HG02870 (cell line): ENCODE results near the gene PKIG.
A peak's percentile ranks its signal among the peaks of the same experiment; 100 is the strongest.
"Not testable (repeated sequence)": the region's sequence is repeated elsewhere in the genome, so short reads cannot be mapped to it uniquely, and the experiment has no call there.

Experiments used
- ATAC-seq: cut with Tn5 transposase; IDR thresholded peaks from one replicate; pipeline ENCODE4 v1.9.1; 2021; ENCODE audit warnings: mild to moderate bottlenecking, moderate library complexity; ENCODE audit not compliant: unreplicated experiment

The PKIG gene

DNA sequence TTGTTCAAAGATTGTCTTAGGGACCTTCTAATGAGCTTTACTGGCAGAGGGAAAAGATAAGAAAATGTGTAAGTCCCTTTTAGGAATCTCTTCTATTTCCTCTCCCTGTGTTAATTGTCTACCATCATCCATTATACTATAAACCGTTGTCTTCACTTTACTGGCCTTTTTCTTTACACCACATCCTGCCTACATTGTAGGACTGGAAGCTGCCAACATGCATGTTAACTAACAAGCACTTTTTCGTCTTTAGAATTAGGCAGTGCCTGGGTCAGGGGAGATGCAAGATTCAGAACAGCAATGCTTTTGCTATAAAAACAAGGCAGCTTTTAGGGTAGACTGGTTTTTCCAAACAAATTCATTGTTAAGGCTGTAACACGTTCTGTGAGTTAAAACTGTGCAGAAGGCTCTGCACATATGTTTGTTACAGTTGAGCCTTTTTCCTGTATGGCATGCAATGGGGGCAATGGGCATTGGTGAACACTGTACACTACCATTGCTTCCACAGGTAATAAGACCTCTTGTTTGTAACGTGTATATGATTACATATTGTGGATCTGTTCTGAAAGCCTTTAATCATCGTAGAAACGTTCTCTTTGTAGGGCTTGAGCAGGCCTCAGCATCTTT lies 10.9 kb upstream of the PKIG start:
- no peak for ATAC-seq

DNA sequence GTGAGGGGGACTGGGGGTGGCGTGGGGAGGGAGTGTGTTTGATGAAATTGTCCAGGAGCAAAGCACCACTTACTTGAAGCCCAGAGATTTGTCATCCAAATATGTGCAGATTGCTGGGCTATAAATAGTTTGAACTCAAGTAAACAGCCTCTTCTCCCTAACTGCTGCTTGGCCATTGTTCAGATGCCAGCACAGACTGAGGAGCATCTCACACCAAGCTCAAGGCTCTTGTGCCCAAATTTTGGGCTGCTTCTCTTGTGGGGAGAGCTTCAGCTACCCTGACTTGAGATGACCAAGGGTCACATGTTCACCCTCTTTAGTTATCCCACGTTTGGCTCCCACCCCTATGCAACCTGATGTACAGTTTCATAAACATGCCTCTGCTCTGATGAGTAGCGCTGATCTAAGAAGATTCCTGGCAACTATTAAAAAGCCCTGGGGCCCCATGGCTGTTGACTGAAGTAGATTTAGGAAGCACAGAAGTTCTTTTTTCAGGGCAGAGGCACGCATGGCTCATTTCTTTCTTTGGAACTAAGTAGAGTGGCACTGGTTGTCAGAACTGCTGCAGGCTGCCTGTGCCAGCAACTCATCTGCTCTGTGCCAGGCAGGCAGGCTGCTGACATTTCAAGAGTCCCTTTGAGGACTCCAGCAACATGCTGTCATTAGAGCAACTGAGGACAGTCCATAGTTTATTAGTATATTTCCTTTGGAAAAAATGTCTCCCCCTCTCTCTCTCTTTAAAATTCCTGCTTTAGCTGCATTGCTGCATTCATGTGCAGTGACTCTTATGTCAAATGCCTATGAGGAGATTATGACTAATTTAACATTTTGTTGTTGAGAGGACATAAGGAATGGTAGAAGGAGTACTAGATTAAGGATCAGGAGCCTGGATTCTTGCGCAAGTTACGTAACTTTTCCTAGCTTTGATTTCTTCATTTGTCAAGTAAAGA lies 9.6 kb upstream of the PKIG start:
- ATAC-seq: no peak

DNA sequence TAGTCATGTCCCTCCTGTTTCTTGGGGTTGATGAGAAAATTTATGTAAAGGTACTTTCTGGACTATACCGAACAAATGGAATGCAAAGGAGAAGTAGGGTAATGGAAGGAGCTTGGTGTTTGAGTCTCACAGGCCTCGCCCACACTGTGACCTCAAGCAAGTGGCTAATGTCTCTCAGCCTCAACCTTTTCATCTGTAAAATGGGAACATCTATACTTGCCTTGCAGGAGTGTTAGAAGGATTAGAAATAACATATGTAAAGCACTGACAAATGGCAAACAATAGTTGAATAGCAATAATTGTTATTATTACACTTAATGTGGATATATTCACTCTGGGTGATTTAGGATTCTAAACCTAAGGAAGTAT lies 8.9 kb upstream of the PKIG start:
- ATAC-seq: no peak

DNA sequence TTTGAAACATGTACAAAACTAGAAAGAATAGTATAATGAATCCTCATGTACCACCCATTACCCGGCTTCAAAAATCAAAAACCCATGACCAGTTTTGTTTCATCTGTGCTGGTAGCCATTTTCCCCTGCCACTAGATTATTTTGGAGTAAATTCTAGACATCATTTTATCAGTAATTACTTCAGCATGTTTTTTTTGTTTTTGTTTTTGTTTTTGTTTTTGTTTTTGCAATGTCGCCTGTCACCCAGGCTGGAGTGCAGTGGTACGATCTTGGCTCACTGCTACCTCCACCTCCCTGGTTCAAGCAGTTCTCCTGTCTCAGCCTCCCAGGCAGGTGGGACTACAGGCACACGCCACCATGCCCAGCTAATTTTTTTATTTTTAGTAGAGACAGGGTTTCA lies 8.0 kb upstream of the PKIG start:
- ATAC-seq: no peak

DNA sequence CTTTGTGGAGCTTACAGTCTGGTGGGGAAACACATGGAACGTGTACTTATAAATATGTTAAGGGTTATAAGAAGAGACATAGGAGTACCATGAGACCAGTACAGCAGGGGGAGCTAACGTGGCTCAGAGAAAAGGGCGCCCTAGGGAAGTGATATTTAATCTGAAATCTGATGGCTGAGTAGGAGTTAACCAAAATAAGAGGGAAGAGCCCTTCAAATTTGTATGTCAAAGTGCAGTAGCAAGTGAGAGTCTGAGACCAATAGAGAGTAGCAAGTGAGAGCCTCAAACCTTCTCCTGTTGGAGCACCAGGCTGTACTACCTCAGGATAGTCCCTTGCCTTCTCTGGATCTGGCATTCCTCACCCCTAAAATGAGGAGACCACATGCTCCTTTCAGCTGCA lies 6.1 kb upstream of the PKIG start:
- ATAC-seq: no peak

DNA sequence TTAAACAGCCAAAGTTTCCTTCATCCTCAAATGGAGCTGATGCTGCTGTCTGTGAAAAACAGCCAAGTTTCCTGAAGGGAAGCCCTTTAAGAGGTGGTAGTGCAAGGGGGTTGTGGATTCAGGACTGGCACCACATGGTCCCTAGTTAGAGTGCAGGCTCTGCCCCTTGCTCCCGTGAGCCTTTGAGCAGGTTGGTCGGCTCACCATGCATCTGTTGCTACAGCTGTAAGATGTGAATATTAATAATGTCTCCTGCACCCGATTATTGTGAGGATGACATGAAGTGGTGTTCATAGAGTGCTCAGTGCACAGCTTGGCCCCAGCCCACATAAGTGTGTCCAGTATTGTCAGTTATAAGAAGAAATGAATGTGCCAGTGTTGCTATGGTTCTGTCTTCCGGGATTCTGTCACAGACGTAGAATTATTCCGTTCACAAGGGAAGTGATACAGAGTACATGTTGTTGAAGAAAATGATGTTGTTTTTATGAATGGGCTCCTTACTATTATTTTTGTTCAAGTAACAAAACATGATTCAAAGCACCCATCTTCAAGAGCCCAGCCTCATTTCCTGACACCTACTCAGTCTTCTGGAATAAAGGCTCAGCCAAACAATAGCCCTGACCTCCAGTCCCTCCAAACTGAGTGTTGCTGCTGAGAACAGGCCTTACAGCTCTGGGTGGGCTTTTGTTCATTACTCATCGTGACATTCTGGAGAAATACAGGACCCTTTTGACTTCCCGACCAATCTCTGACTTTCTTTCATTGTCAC lies 2.9 kb upstream of the PKIG start:
- no peak for ATAC-seq

DNA sequence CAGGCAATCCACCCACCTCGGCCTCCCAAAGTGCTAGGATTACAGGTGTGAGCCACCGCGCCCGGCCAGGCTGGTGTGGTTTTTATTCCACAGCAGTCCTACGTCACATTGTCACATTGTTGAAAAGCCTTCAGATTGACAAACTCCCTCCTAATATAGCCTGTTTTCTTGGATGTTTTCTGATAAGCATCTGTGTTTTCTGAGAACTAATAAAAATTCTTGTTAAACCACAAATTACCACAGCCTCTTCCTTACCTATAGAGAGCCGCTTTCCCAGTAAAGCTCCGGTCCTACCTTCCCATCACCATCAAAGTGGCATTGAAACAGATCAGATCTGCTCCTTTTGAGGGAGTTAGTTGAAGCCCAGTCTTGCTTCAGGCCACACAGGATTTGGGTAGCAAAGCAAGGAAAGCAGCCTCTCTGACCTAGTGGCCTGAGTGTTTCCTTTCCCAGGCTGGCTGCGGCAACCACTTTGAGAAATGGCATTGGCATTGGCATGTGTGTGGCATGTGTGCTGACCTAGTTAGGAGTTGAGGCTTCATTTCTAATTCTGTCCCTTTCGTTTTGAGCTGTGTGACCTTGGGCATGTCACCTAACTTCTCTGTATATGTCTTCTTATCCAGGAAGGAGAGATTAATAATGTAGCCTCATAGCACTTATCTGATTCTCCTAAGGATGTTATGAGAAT lies 1.7 kb upstream of the PKIG start:
- no peak for ATAC-seq

DNA sequence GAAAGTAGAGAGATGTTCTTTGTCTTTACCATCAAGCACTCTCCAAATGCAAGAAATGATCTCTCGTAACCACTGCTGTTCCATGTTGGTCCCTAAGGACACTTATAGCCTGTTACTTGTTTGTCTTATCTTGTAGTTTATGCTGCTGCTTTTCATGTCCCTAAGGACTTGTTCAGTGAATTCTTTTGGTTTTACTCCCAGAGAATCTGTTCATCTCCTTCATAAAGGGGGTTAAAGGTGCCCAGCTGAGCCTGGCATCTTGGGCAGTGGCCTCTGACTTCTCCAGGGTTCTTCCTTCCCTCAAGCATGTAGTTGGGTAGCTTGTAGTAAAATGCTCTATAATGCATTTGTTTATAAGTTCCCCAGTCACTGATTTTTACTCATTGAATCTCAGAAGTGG lies 864 bp upstream of the PKIG start:
- ATAC-seq: no peak

DNA sequence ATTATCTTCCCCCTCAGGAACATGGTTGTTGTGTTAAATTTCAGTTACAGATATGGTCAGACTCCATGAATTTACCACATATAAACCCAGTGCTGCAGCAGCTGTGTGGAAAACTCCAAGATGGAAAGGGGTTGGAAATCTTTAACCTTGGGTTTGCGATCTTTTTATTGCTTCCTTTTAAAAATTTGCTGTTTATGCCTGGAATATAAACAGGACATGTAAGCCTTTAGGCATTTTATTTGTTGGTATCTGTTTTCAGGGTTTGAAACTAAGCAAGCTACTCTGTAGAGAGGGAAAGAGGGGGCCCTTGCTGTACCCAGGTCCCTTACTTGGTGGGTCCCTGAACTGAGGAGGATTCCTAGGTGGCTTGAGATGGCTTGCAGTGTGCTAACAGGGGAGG lies 778 bp downstream of the PKIG start:
- no peak for ATAC-seq

DNA sequence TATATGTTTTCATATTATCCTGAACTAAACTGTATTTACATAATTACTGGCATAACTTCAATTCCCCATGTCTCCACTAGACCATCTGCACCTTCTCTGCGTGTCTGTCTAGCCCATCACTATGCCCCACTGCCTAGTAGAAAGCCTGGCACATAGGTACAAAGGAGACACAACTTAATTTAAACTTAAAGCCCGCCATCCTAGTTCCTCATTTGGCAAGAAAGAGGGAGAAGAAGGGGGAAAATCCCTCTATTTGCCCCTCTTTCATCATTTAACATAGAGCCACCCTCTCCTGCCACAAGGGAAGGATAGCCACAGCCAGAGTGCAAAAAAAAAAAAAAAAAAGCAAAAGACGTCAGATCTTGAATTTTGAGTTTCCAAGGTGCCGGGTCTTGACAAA lies 1.8 kb downstream of the PKIG start:
- no peak for ATAC-seq

DNA sequence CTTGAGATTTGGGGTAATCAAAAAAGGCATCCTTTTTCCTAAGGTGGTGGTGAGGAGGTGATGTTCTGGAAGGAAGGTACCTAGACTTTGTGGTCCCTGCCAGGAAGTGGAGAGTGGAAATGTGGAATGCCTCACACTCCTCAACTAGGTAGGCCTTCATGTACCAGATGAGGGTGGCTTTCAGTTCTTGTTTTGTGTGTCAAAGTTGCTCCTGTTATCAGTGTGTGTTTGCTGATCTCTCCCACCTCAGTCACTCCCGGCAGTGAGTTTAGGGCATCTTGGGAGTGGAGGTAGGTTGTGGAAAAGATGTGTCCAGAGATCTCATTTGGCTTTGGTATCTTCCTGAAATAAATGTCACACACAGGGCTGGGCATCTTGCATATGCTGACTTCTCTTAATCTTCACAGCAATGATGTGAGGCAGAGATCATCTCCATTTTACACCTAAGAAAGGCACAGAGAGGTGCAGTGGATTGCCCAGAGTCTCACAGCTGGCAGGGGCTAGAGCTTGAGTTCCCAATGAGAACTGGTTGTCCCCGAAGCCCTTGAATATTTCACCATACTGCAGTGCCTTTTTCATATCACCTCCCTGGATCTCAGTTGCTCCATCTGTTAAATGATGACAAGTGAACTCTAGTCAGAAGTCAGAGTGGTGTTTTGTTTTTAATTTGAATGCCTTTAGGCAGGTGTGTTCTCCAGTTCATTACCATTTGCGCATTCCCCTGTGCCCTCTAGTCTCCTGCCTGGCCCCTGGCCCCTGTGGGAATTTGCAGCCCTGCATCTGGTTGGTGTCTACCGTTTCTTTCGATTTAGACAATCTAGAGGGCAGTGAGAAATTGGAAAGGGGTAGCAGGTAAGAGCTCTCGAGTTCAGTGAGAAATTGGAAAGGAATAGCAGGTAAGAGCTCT lies 2.9 kb downstream of the PKIG start:
- peak; percentile 37 for ATAC-seq

DNA sequence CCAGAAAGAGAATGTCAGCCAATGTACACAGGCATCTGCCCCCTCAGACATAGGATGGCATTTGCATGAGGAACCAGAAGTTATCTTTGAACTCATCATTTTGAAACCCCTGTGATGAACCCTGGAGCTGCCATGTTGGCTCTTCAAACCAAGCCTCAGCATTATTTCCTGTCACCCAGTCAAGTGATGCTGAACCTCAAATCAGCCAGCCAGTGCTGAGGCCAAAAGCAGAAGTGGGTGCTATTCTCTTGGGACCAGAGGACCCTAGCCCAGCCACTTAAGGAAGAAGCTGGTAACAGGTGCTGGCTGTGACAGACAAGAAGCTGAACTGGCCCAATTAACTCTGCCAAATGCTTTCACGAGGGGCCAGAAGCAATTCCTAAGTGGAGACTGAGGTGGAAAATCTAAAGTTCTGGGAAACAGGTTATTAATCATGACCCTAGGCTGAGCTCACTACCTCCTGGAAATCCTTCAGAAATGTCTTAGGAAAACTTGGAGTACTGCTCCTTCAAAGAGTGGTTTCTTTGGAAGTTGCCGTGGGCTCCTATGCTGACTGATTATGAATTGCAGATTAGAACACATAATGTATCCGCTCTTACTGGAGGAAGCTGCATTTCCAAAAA lies 4.0 kb downstream of the PKIG start:
- ATAC-seq: peak; percentile 41

DNA sequence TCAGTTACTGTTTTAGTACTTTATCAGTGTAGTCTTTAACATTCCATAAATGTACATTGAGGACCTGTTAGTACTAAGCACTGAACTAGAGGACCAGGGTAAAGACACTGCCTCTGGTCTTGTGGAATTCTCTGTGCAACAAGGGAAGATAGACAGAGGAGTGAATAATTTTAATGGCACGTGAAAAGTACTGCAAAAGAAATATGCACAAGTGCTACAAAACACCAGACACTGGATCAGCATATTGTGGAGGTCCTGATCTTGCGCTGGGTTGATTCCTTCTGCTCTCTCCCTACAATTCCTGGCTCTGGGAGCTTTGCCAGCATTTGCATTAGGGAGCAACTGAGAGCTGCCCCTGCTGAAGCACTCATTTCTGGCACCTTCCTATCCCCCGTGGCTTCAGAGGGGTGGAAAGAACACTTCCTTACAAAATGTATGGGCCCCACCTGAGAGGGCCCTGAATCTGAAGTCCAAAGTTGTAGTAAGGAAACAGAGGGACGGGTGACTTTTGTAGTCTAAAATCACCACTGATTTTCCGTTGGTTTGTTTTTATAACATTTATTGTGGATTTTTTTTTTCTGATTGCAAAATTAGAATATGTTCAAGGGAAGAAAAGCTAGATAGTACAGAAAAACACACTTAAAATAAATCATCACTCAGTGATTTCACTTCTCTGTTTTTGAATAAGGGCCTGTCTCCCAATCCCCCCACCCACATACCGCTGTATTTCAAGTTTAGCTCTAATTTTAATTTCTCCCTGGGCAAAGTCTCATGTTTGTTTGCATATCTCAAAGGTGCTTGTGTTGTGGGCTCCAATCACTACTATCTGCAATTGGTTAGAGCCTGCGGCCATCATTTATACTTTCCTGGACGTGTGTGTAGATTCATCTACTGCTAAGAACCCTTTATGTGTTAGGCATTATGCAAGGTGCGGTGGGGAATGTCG lies 4.9 kb downstream of the PKIG start:
- no peak for ATAC-seq

DNA sequence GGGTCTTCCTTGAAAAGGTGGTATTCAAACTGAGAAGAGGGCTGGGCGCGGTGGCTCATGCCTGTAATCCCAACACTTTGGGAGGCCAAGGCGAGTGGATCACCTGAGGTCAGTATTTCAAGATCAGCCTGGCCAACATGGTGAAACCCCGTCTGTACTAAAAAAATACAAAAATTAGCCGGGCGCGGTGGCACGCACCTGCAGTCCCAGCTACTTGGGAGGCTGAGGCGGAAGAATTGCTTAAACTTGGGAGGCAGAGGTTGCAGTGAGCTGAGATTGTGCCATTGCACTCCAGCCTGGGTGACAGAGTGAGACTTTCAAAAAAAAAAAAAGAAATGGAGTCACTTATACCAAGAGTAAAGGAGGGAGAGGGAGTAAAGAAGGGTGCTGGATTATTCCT lies 5.9 kb downstream of the PKIG start:
- not testable (repeated sequence) for ATAC-seq

DNA sequence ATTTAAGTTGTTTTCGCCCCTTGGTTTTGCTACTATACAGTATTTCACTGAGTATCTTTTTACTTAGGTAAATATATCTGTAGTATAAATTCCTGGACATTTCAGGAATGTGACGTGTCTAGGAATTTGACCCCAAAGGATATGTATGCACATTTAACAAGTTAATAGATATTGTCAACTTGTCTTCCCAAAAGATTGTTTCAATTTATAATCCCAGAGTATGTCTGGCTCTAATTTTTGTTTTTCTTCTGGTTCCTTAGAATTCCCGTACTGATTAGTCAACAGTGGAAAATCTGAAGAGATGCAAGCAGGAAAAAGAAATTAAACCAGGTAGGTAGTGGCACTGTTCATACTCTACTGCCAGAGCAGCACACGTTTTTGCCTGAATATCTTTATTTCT lies 7.2 kb downstream of the PKIG start:
- no peak for ATAC-seq

DNA sequence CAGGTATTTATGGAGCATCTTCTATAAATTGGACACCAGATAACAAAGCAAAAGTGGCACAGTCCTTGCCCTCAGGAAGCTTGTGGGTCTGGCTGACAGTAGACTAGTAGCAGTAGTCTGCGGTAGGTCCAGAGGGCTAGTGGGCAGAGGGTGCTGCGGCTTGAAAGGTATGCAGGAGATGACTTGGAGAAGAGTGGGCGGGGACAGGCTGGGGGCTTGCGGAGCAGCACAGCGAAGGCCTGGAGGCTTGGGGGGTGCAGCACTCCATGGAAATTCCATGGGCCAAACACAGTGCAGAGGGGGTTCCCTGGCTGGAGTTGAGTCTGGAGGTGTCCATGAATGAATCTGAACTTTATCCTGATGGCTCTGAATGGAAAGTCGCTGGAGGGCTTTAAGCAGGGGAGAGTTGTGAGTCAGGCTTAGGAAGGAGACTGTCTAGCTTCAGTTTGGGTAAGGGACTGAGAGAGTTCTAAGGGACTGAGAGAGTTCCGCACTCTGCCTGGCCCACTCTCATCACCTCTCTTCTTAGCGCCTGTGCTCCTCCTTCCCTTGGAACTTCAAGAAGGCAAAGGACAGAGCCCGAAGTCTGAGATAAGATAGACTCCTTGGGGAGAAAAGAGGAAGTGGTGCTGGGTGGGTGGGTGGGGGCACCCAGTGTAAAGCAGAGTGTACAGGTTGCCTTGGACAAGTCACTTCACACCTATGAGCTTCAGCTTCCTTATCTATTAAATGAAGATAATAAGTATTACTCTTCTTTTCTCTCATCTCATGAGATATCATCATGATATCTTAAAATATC lies 8.8 kb downstream of the PKIG start:
- no peak for ATAC-seq

DNA sequence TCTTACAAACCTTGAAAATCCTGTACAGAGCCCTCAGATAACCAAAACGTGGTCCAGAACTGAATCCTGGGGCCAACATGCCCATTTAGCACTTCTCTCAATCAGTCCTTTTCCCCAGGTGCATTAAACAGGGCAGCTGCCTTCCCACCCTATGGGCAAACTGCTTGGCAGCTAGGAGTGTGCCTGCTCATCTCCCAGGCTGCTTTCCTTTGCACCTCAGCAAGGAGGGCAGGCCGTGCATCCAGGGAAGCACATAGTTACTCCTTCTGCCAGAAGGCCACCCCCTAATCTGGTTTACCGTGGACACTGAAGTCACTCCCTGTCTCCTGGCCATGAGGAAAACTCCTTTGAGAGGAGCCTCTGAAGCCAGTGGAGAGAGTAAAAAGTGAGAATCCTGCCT lies 10.0 kb downstream of the PKIG start:
- ATAC-seq: no peak

DNA sequence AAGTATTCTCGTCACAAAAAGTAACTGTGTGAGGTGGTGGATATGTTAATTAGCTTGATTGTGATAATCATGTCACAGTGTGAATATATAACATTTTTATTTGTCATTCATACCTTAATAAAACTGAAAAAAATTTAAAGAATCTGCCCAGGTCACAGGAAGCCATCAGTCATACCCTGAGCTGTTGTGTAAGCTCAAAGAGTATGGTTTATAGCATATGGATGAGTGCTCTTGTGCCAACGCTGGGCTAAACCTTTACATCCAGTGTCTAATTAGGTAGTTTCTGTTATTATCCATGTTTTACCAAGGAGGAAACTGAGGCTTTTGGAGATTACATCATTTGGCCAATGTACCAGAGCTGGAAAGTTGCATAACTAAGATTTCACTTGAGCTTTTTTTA lies 11.4 kb downstream of the PKIG start:
- no peak for ATAC-seq
